ENCODE results near the gene ZNF236.

DNA sequence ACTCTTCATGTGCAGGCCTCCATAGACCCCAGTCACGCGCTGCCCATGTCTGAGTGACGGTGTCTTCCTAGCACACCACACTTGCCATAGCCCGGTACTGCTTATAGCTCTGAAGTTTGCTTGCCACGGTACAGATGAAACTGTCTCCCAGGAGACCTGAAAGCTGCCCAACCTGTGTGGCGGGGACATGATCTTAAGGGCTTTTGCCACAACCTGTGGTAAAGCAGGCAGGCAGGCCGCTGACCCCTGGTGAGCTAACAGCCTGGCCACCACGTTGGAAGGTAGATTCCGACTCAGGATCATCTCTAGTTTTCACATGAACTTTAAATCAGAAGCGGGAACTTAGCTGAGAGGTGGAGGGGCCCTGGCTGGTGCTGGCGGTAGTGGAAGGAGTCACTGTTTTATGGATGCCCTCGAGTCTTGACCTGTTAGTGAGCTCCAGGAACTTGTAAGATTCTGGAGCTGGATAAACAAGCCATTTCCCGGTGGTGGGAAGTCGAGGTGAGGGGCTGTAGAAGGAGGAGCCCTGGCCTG is 153.3 kb downstream of the ZNF236 start:
- TF ChIP-seq SP1 (IDR thresholded peaks at IDR 0.05; ENCODE audit: low read depth, low read length) (no peak), RCOR1 (conservative IDR thresholded peaks at IDR 0.05; ENCODE audit: low read depth, low read length) (no peak), POLR2A (IDR thresholded peaks at IDR 0.05; ENCODE audit: low read depth, low read length) (no peak), TCF3 (IDR thresholded peaks at IDR 0.05; ENCODE audit: borderline replicate concordance, insufficient read depth, low read depth, low read length) (no peak), HDGF (IDR thresholded peaks at IDR 0.05) (no peak), SMAD1 (IDR thresholded peaks at IDR 0.05; ENCODE audit: low read depth, partially characterized antibody) (no peak), ETV6 (conservative IDR thresholded peaks at IDR 0.05 in 1 of 2, IDR thresholded peaks at IDR 0.05 in 1 of 2; ENCODE audit: borderline replicate concordance in 1 of 2, low read depth in 1 of 2) (no peak)
- TF ChIP-seq, protein P1, sequence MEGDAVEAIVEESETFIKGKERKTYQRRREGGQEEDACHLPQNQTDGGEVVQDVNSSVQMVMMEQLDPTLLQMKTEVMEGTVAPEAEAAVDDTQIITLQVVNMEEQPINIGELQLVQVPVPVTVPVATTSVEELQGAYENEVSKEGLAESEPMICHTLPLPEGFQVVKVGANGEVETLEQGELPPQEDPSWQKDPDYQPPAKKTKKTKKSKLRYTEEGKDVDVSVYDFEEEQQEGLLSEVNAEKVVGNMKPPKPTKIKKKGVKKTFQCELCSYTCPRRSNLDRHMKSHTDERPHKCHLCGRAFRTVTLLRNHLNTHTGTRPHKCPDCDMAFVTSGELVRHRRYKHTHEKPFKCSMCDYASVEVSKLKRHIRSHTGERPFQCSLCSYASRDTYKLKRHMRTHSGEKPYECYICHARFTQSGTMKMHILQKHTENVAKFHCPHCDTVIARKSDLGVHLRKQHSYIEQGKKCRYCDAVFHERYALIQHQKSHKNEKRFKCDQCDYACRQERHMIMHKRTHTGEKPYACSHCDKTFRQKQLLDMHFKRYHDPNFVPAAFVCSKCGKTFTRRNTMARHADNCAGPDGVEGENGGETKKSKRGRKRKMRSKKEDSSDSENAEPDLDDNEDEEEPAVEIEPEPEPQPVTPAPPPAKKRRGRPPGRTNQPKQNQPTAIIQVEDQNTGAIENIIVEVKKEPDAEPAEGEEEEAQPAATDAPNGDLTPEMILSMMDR (IDR thresholded peaks at IDR 0.05 in 2 of 3, conservative IDR thresholded peaks at IDR 0.05 in 1 of 3; ENCODE audit: control insufficient read depth in 2 of 3, extremely low read depth in 1 of 3, insufficient read depth in 1 of 3, low read depth in 3 of 3, low read length in 3 of 3): no peak
